Panc1 (cell line): ENCODE measurements around the gene MIEN1.

Source experiments
- POLR2AphosphoS5 ChIP-seq: IDR thresholded peaks from 2 replicates; pipeline ENCODE4 v1.6.1; 2012; ENCODE audit warnings: mild to moderate bottlenecking, low read depth, low read length, moderate library complexity
- TCF7L2 ChIP-seq: IDR thresholded peaks from 2 replicates; pipeline ENCODE4 v1.6.1; 2011; ENCODE audit warnings: mild to moderate bottlenecking, low read depth, low read length, inconsistent platforms
- TF ChIP-seq, protein P1 (sequence below): fragments of 450-650 bp; IDR thresholded peaks from 2 replicates; pipeline ENCODE4 v1.5.1; 2017; ENCODE audit warnings: mild to moderate bottlenecking

DNA sequence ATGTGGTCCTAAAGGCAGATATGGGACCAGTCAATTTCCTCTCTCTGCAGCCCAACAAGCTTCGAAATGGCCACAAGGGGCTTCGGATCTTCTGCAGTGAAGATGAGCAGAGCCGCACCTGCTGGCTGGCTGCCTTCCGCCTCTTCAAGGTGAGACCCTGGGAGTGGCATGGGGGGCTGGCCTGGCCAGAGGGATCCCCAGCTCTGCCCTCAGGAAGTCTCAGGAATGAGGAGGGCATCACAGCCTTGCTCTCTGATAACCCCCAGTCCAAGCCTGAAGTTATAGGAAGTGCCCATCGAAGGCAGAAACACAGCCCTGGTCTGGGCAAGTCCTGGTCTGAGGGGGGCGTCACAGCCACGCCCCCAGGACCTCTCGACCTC, 14.5 kb upstream of the MIEN1 start:
- TF ChIP-seq, protein P1, sequence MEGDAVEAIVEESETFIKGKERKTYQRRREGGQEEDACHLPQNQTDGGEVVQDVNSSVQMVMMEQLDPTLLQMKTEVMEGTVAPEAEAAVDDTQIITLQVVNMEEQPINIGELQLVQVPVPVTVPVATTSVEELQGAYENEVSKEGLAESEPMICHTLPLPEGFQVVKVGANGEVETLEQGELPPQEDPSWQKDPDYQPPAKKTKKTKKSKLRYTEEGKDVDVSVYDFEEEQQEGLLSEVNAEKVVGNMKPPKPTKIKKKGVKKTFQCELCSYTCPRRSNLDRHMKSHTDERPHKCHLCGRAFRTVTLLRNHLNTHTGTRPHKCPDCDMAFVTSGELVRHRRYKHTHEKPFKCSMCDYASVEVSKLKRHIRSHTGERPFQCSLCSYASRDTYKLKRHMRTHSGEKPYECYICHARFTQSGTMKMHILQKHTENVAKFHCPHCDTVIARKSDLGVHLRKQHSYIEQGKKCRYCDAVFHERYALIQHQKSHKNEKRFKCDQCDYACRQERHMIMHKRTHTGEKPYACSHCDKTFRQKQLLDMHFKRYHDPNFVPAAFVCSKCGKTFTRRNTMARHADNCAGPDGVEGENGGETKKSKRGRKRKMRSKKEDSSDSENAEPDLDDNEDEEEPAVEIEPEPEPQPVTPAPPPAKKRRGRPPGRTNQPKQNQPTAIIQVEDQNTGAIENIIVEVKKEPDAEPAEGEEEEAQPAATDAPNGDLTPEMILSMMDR, result no peak
- TF ChIP-seq TCF7L2 (no peak), POLR2AphosphoS5 (no peak)
